Fibroblast of the aortic adventitia (primary cell): ENCODE results near the gene SLC28A2. TPM values are rescaled to one million over a fixed set of nuclear protein-coding genes. Genes with fewer than 3 reads are reported as not detected.

Source experiments
- DNase-seq: peaks from one replicate; pipeline ENCODE4 v3.0.0-alpha.2; 2010; ENCODE audit warnings: low read depth
- H3K4me3 ChIP-seq: 2 replicates; pipeline ENCODE4 v1.5.1; 2011; ENCODE audit warnings: low read depth, mild to moderate bottlenecking, control low read depth, low read length, moderate library complexity
- CTCF ChIP-seq: IDR thresholded peaks from 2 replicates; pipeline ENCODE4 v1.5.1; 2011; ENCODE audit warnings: mild to moderate bottlenecking, low read length, control low read depth, inconsistent platforms; ENCODE audit not compliant: insufficient read depth
- total RNA-seq: library from RNA; depleted of rRNA; stranded (reverse); fragments of >200 nt; gene quantifications from 2 replicates; pipeline ENCODE4 v1.2.3, GENCODE V29; 2012; ENCODE audit warnings: low replicate concordance

SLC28A2 gene
- total RNA-seq, 1 donor = not detected

DNA sequence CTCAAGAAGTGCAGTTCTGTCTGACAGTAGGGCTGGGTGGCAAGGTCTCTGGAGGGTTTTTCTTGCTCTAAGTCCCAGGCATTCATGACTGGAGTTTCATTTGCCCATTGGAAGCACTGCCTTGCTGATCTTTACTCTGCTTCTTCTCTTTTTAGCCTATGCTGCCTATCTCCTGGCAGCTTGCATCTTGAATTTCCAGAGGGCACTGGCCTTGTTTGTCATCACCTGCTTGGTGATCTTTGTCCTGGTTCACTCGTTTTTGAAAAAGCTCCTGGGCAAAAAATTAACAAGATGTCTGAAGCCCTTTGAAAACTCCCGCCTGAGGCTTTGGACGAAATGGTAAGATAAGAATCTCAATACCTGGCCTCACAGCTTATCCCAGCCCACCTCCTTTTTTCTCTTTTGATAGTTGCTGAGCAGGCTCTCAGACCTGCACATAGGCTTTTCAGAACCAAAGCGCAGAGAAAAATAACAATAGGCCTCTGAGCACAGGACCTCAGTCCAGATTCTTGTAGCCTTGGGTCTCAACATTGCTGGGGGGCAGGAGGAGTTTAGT is 10.9 kb downstream of the SLC28A2 start:
- DNase-seq = no peak
- TF ChIP-seq CTCF = no peak
- no peak overlapping the region for H3K4me3 ChIP-seq

GRCh38 chr15:45263854-45264253 is 11.8 kb downstream of the SLC28A2 start:
- no peak for TF ChIP-seq CTCF

DNA sequence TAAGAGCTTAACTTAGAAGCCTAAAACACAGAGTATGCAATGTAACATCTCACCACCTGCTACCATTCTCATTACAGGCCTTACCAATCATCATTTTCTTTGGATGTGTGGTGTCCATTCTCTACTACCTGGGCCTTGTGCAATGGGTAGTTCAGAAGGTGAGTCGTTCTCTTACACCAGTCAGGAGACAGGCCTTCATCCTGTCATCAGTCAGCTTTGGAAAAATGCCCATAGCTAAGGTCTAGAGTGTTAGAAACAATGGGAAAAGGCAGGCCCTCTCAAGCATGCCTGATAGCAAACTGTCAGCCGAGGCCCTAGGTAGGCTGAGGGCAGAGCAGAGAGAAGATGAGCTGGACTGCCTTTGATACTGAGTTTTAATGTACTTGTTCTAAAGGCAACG is 13.5 kb downstream of the SLC28A2 start:
- no peak for TF ChIP-seq CTCF
- no peak overlapping the region for H3K4me3 ChIP-seq
- no peak for DNase-seq

More at GRCh38 chr15:45263854-45264253, 11.8 kb downstream of the SLC28A2 start:
- DNase-seq = no peak
- no peak overlapping the region for H3K4me3 ChIP-seq

DNA sequence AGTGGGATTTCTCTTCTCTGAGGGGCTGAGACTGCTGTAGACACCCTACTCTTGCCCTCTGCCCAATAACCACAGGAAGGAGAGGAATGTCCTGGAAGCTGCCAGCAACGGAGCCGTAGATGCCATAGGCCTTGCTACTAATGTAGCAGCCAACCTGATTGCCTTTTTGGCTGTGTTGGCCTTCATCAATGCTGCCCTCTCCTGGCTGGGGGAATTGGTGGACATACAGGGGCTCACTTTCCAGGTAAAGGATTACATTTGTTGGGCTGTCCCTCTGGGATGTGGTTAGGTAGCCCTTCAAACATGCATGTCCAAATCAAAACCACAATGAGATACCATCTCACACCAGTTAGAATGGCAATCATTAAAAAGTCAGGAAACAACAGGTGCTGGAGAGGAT is 16.1 kb downstream of the SLC28A2 start:
- H3K4me3 ChIP-seq = no peak overlapping the region
- no peak for DNase-seq
- TF ChIP-seq CTCF = no peak

DNA sequence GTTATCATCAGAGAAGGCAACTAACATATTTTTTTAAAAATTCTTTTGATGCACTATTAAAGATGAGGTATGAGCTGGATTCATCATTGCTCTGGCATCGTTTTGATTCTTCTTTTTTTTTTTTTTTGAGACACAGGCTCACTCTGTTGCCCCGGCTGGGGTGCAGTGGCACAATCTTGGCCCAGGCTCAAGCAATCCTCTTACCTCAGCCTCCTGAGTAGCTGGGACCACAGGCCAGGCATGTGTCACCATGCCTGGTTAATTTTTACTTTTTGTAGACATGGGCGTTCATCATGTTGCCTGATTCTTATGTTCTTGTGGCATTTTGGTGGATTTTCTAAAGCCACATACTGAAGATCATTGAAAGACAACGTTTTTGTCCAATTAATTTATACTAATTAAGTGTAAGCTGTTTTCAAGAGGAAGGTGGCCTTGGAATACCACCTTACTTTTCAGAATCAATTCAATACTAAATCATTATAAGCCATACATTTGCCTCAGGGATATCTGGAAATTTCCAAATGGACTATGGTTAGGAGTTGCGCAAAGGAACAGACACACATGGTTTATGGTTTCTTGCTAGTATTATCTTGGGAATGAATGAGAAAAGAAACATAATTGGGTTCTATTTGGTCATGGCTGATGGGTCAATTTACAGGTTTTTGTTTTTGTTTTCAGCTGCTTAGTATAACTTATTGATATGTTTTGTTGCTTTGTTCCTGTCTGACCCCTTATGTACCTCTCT is 22.8 kb downstream of the SLC28A2 start:
- H3K4me3 ChIP-seq = no peak overlapping the region
- TF ChIP-seq CTCF = no peak
- no peak for DNase-seq

DNA sequence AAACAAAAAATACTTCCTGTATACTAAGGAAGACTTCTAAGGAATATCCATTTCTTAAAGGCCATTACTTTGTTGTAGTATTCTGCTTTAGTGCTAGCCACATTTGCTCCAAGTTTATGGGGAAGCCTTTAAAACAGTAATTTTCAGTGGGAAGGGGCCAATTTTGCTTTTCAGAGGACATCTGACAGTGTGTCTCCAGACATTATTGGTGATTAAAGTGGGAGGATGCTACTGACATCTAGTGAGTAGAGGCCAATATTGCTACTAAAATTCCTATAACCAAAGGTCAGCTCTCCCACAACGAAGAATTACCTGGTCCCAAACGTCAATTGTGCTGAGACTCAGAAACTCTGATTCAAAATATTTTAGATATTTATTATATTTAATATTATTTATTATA is 24.8 kb downstream of the SLC28A2 start:
- peak; percentile 37 for TF ChIP-seq CTCF
- H3K4me3 ChIP-seq = no peak overlapping the region
- peak; percentile 49 for DNase-seq
